ENCODE data around the gene RAMP1. TPM values are rescaled to one million over a fixed set of nuclear protein-coding genes. Genes with fewer than 3 reads are reported as not detected.

Gene RAMP1
- total RNA-seq, 1 donor from 2014 or later = 9.1 TPM

DNA sequence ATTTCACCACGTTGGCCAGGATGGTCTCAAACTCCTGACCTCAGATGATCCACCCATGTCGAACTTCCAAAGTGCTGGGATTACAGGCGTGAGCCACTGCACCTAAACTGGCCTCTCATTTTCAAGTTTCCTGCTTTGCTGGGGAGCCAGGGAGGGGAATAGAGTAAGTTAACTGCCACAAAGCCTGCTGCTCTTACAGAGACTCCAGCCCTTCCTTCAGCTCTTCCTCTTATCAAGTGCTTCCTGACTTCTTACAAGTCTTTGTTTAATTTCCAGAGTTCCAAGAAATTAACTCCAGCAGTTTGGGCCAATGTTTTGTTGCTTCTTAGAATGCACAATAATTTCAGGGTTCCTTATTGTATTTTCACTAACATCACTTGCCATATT, 83.1 kb downstream of the RAMP1 start:
- H3K36me3 Mint-ChIP-seq (ENCODE audit: low read depth, unreplicated experiment) = peaks cover 4% of the 10 kb centered on the region
- Histone ChIP-seq H2AFZ (ENCODE audit: low read depth, low read length) (no peak overlapping the region), H3K9ac (ENCODE audit: low read length) (no peak overlapping the region), H3K36me3 (ENCODE audit: insufficient read depth, low read length) (no peaks in the 10 kb centered on the region), H4K20me1 (ENCODE audit: insufficient read depth, low read length) (no peaks in the 10 kb centered on the region), H3K27ac (ENCODE audit: low read depth, low read length) (no peak overlapping the region), H3K79me2 (ENCODE audit: insufficient read depth, low read length) (no peaks in the 10 kb centered on the region), H3K4me3 (ENCODE audit: insufficient read depth, low read depth, low read length) (no peak overlapping the region), H3K9me3 (ENCODE audit: insufficient read depth, low read depth, low read length) (peaks cover 14% of the 10 kb centered on the region), H3K4me1 (ENCODE audit: insufficient read depth, low read length) (no peaks in the 10 kb centered on the region), H3K4me2 (ENCODE audit: low read length) (no peak overlapping the region), H3K27me3 (ENCODE audit: insufficient read depth, low read length) (no peaks in the 10 kb centered on the region)
- no peak overlapping the region for H3K27ac Mint-ChIP-seq (ENCODE audit: unreplicated experiment)
- TF ChIP-seq, protein P1, sequence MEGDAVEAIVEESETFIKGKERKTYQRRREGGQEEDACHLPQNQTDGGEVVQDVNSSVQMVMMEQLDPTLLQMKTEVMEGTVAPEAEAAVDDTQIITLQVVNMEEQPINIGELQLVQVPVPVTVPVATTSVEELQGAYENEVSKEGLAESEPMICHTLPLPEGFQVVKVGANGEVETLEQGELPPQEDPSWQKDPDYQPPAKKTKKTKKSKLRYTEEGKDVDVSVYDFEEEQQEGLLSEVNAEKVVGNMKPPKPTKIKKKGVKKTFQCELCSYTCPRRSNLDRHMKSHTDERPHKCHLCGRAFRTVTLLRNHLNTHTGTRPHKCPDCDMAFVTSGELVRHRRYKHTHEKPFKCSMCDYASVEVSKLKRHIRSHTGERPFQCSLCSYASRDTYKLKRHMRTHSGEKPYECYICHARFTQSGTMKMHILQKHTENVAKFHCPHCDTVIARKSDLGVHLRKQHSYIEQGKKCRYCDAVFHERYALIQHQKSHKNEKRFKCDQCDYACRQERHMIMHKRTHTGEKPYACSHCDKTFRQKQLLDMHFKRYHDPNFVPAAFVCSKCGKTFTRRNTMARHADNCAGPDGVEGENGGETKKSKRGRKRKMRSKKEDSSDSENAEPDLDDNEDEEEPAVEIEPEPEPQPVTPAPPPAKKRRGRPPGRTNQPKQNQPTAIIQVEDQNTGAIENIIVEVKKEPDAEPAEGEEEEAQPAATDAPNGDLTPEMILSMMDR (IDR thresholded peaks at IDR 0.05; ENCODE audit: insufficient read depth, low read depth, low read length) = no peak
- no peak for TF ChIP-seq EZH2 (IDR thresholded peaks at IDR 0.05; ENCODE audit: insufficient read depth, low read length)
- no peaks in the 10 kb centered on the region for H3K4me1 Mint-ChIP-seq (ENCODE audit: low read depth, unreplicated experiment)
- FAIRE-seq (no peak), DNase-seq (ENCODE audit: low read depth) (no peak)
- H3K9me3 Mint-ChIP-seq (ENCODE audit: unreplicated experiment) = peaks cover 19% of the 10 kb centered on the region
- no peak overlapping the region for H3K4me3 Mint-ChIP-seq (ENCODE audit: unreplicated experiment)
- peaks cover 6% of the 10 kb centered on the region for H3K27me3 Mint-ChIP-seq (ENCODE audit: low read depth, unreplicated experiment)

DNA sequence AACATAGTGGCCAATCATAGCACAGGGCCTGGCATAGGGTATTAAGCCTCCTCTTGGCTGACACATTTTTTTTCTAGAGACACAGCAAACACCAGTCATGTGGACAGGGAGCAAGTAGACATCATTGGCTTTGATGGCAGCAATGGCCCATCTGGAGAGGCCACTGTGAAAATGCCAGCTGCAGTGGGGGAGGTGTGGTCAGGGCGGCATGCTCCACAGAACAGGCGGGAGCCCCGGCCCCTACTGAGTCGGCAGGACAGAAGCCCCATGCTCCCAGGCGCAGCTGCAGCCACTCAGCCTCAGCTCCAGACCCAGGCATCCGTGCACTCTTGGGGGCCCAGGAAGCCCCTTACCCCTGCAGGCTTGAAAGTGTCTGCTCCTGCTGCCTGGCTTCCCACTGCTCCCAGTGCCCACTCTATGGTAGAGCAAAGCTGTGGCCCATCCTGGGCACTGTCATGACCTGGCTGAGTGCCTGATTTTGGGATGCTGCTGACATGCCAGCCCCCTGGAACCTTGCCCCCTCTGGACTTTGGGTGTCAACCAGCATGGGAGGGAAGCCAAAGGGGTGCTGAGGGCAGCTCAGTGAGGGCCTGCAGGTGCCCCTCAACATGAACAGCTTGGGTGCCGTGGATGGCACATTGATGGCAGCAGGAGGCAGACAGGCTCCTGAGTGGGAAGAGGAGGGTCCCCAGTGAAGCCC, 84.1 kb downstream of the RAMP1 start:
- Histone ChIP-seq H3K4me2 (ENCODE audit: low read length) (no peak overlapping the region), H3K4me1 (ENCODE audit: insufficient read depth, low read length) (no peaks in the 10 kb centered on the region), H3K27ac (ENCODE audit: low read depth, low read length) (no peak overlapping the region), H3K36me3 (ENCODE audit: insufficient read depth, low read length) (no peaks in the 10 kb centered on the region), H4K20me1 (ENCODE audit: insufficient read depth, low read length) (no peaks in the 10 kb centered on the region), H2AFZ (ENCODE audit: low read depth, low read length) (no peak overlapping the region), H3K27me3 (ENCODE audit: insufficient read depth, low read length) (no peaks in the 10 kb centered on the region), H3K9me3 (ENCODE audit: insufficient read depth, low read depth, low read length) (peaks cover 14% of the 10 kb centered on the region), H3K4me3 (ENCODE audit: insufficient read depth, low read depth, low read length) (no peak overlapping the region), H3K9ac (ENCODE audit: low read length) (no peak overlapping the region), H3K79me2 (ENCODE audit: insufficient read depth, low read length) (no peaks in the 10 kb centered on the region)
- Mint-ChIP-seq H3K27ac (ENCODE audit: unreplicated experiment) (no peak overlapping the region), H3K4me1 (ENCODE audit: low read depth, unreplicated experiment) (no peaks in the 10 kb centered on the region), H3K36me3 (ENCODE audit: low read depth, unreplicated experiment) (peaks cover 4% of the 10 kb centered on the region), H3K27me3 (ENCODE audit: low read depth, unreplicated experiment) (peaks cover 6% of the 10 kb centered on the region), H3K4me3 (ENCODE audit: unreplicated experiment) (no peak overlapping the region), H3K9me3 (ENCODE audit: unreplicated experiment) (peaks cover 19% of the 10 kb centered on the region)
- TF ChIP-seq, protein P1 (IDR thresholded peaks at IDR 0.05; ENCODE audit: insufficient read depth, low read depth, low read length) = no peak
- TF ChIP-seq EZH2 (IDR thresholded peaks at IDR 0.05; ENCODE audit: insufficient read depth, low read length) = no peak
- DNase-seq (ENCODE audit: low read depth) (no peak), FAIRE-seq (no peak)

DNA sequence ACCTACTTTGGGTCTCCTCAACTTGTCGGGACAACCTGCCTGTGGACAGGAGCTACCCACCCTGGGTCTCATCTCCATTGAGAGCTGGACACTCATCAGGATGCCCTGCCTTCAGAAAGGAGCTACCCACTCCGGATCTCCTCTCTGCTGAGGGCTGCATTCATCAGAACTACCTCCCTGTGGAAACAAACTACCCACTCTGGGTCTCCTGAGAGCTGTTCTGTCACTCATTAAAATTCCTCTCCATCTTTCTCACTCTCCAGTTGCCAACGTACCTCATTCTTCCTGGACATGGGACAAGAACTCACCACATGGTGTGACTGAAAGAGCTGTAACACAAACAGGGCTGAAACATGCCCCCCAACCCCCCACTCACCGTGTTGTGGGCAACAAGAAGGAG, 84.9 kb downstream of the RAMP1 start:
- no peaks in the 10 kb centered on the region for H4K20me1 ChIP-seq (ENCODE audit: insufficient read depth, low read length)
- no peak overlapping the region for H3K9ac ChIP-seq (ENCODE audit: low read length)
- no peak for FAIRE-seq
- TF ChIP-seq, protein P1 (IDR thresholded peaks at IDR 0.05; ENCODE audit: insufficient read depth, low read depth, low read length) = no peak
- H2AFZ ChIP-seq (ENCODE audit: low read depth, low read length) = no peak overlapping the region
- peaks cover 19% of the 10 kb centered on the region for H3K9me3 Mint-ChIP-seq (ENCODE audit: unreplicated experiment)
- peaks cover 4% of the 10 kb centered on the region for H3K36me3 Mint-ChIP-seq (ENCODE audit: low read depth, unreplicated experiment)
- H3K27me3 Mint-ChIP-seq (ENCODE audit: low read depth, unreplicated experiment) = peaks cover 6% of the 10 kb centered on the region
- no peak overlapping the region for H3K4me3 ChIP-seq (ENCODE audit: insufficient read depth, low read depth, low read length)
- H3K36me3 ChIP-seq (ENCODE audit: insufficient read depth, low read length) = no peaks in the 10 kb centered on the region
- H3K4me3 Mint-ChIP-seq (ENCODE audit: unreplicated experiment) = no peak overlapping the region
- no peaks in the 10 kb centered on the region for H3K4me1 Mint-ChIP-seq (ENCODE audit: low read depth, unreplicated experiment)
- no peak overlapping the region for H3K27ac Mint-ChIP-seq (ENCODE audit: unreplicated experiment)
- H3K27ac ChIP-seq (ENCODE audit: low read depth, low read length) = no peak overlapping the region
- H3K79me2 ChIP-seq (ENCODE audit: insufficient read depth, low read length) = no peaks in the 10 kb centered on the region
- H3K9me3 ChIP-seq (ENCODE audit: insufficient read depth, low read depth, low read length) = peaks cover 14% of the 10 kb centered on the region
- DNase-seq (ENCODE audit: low read depth) = no peak
- H3K27me3 ChIP-seq (ENCODE audit: insufficient read depth, low read length) = no peaks in the 10 kb centered on the region
- no peaks in the 10 kb centered on the region for H3K4me1 ChIP-seq (ENCODE audit: insufficient read depth, low read length)
- no peak overlapping the region for H3K4me2 ChIP-seq (ENCODE audit: low read length)
